SK-N-SH treated with all-trans-retinoic acid at 6 μM for 48 hours (cell line): ENCODE measurements around the gene TGDS.

Experiments used
- BACH2 ChIP-seq: fragments of 250-450 bp; sonication (Bioruptor Pico); IDR thresholded peaks from 2 replicates; pipeline ENCODE4 v1.9.0; 2021; ENCODE audit warnings: mild to moderate bottlenecking, borderline replicate concordance
- CSDC2 ChIP-seq: fragments of 250-450 bp; sonication (Bioruptor Pico); IDR thresholded peaks from 2 replicates; pipeline ENCODE4 v1.5.0; 2020; ENCODE audit warnings: mild to moderate bottlenecking, moderate library complexity
- ESRRG ChIP-seq: fragments of 250-450 bp; sonication (Bioruptor Pico); IDR thresholded peaks from 2 replicates; pipeline ENCODE4 v1.6.1; 2021; ENCODE audit warnings: mild to moderate bottlenecking
- SNAI2 ChIP-seq: fragments of 250-450 bp; sonication (Bioruptor Pico); IDR thresholded peaks from 2 replicates; pipeline ENCODE4 v1.5.0; 2020; ENCODE audit warnings: mild to moderate bottlenecking, moderate library complexity
- TF ChIP-seq, protein P1 (sequence below): fragments of 250-450 bp; sonication (Bioruptor Pico); IDR thresholded peaks from 2 replicates; pipeline ENCODE4 v1.5.1; 2021; ENCODE audit warnings: mild to moderate bottlenecking, moderate library complexity

DNA sequence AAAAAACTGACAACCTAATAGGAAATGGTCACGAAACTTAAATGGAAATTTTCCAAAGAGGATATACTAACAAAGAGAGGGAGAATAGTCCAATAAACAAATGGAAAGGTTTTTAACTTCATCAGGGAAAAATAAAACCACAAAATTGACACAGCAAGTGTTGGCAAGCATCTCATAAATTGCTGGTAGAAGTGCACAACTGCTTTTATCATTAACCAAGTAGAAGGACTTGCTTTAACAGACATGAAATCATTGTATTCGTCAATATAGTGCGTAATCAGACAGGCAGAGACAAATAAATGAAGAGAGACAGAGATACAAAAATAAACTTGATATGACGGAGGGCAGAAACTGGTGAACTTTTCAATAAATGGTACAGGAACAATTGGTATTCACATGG, 7.4 kb downstream of the TGDS start:
- TF ChIP-seq ESRRG (CRISPR knock-in tag) (no peak), CSDC2 (CRISPR knock-in tag) (no peak), SNAI2 (no peak), BACH2 (CRISPR knock-in tag) (no peak)
- TF ChIP-seq, protein P1, sequence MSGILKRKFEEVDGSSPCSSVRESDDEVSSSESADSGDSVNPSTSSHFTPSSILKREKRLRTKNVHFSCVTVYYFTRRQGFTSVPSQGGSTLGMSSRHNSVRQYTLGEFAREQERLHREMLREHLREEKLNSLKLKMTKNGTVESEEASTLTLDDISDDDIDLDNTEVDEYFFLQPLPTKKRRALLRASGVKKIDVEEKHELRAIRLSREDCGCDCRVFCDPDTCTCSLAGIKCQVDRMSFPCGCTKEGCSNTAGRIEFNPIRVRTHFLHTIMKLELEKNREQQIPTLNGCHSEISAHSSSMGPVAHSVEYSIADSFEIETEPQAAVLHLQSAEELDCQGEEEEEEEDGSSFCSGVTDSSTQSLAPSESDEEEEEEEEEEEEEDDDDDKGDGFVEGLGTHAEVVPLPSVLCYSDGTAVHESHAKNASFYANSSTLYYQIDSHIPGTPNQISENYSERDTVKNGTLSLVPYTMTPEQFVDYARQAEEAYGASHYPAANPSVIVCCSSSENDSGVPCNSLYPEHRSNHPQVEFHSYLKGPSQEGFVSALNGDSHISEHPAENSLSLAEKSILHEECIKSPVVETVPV (CRISPR knock-in tag), result no peak
